K562 (cell line): Measurements from ENCODE around the gene SPRY4.

Experiments
- ARID3B ChIP-seq: fragments of 250-450 bp; sonication (Bioruptor Pico); IDR thresholded peaks from 2 replicates; pipeline ENCODE4 v1.4.0; 2020; ENCODE audit warnings: borderline replicate concordance
- ATF2 ChIP-seq: sonication (generic); formaldehyde crosslinking; IDR thresholded peaks from 2 replicates; pipeline ENCODE4 v1.8.1; 2022; ENCODE audit warnings: missing genetic modification reagents
- CHAMP1 ChIP-seq: fragments of 450-650 bp; IDR thresholded peaks from 2 replicates; pipeline ENCODE4 v1.6.1; 2016; ENCODE audit warnings: mild to moderate bottlenecking
- KHSRP ChIP-seq: fragments of 450-650 bp; IDR thresholded peaks from 2 replicates; pipeline ENCODE4 v1.6.1; 2017
- MAFK ChIP-seq: IDR thresholded peaks from 2 replicates; pipeline ENCODE4 v1.6.1; 2011; ENCODE audit warnings: low read length, improper control_type of control experiment
- NFYB ChIP-seq: IDR thresholded peaks from 2 replicates; pipeline ENCODE4 v1.6.1; 2011; ENCODE audit warnings: mild to moderate bottlenecking, moderate library complexity; ENCODE audit not compliant: insufficient read length; ENCODE audit errors: extremely low read depth
- RAD21 ChIP-seq, 2 experiments: fragments of 250-450 bp in 1 of 2; fragments of 450-650 bp in 1 of 2; sonication (Bioruptor Pico) in 1 of 2; formaldehyde crosslinking in 1 of 2; IDR thresholded peaks in 1 of 2; conservative IDR thresholded peaks in 1 of 2; 2 replicates each; pipeline versions ENCODE4 v1.4.0 to v1.8.0; 2020 to 2022; ENCODE audit warnings: mild to moderate bottlenecking in 2 of 2, moderate library complexity in 1 of 2
- TCF7 ChIP-seq: sonication (generic); IDR thresholded peaks from 2 replicates; pipeline ENCODE4 v1.6.1; 2016; ENCODE audit warnings: antibody characterized with exemption, borderline replicate concordance
- ZNF512 ChIP-seq: IDR thresholded peaks from 2 replicates; pipeline ENCODE4 v1.6.1; 2016; ENCODE audit warnings: missing genetic modification characterization, missing compliant biosample characterization

GRCh38 chr5:142356349-142356715 lies 31.5 kb upstream of the SPRY4 start:
- no peak for TF ChIP-seq ZNF512
- no peak for TF ChIP-seq RAD21 (CRISPR knock-in tag; conservative IDR thresholded peaks at IDR 0.05 in 1 of 2, IDR thresholded peaks at IDR 0.05 in 1 of 2)
- no peak for TF ChIP-seq MAFK
- TF ChIP-seq ARID3B (CRISPR knock-in tag), result no peak
- no peak for TF ChIP-seq KHSRP
- TF ChIP-seq ATF2 (CRISPR knock-in tag), result no peak
- no peak for TF ChIP-seq NFYB
- no peak for TF ChIP-seq TCF7
- no peak for TF ChIP-seq CHAMP1
